GM21825 (cell line): ENCODE data around the gene VGLL2.
A peak's percentile ranks its signal among the peaks of the same experiment; 100 is the strongest.
"Not testable (repeated sequence)": the region's sequence is repeated elsewhere in the genome, so short reads cannot be mapped to it uniquely, and the experiment has no call there.

Source experiments
- ATAC-seq: cut with Tn5 transposase; IDR thresholded peaks from one replicate; pipeline ENCODE4 v1.9.1; 2021; ENCODE audit warnings: mild to moderate bottlenecking, moderate library complexity; ENCODE audit not compliant: unreplicated experiment

Gene VGLL2

GRCh38 chr6:117265410-117266256 is at the start of gene VGLL2:
TSS of gene VGLL2 (plus strand) at chr6:117265558. CDS start at chr6:117265764, 206 bp downstream.
- ATAC-seq: peak; percentile 30

GRCh38 chr6:117222861-117223260 is 42.5 kb upstream of the VGLL2 start:
- ATAC-seq: no peak

GRCh38 chr6:117226778-117227177 is 38.6 kb upstream of the VGLL2 start:
- ATAC-seq: no peak

- no peak for ATAC-seq
Observed at GRCh38 chr6:117227245-117227962, 38.0 kb upstream of the VGLL2 start.

GRCh38 chr6:117228202-117228601 is 37.2 kb upstream of the VGLL2 start:
- ATAC-seq: no peak

GRCh38 chr6:117229870-117230269 is 35.5 kb upstream of the VGLL2 start:
- no peak for ATAC-seq

GRCh38 chr6:117231466-117231865 is 33.9 kb upstream of the VGLL2 start:
- no peak for ATAC-seq

- no peak for ATAC-seq
Observed at GRCh38 chr6:117232196-117232595, 33.2 kb upstream of the VGLL2 start.

GRCh38 chr6:117233145-117233544 is 32.2 kb upstream of the VGLL2 start:
- ATAC-seq: no peak

- no peak for ATAC-seq
Observed at GRCh38 chr6:117237561-117237960, 27.8 kb upstream of the VGLL2 start.

GRCh38 chr6:117244571-117244970 is 20.8 kb upstream of the VGLL2 start:
- not testable (repeated sequence) for ATAC-seq

GRCh38 chr6:117244979-117245378 is 20.4 kb upstream of the VGLL2 start:
- not testable (repeated sequence) for ATAC-seq

GRCh38 chr6:117253785-117254184 is 11.6 kb upstream of the VGLL2 start:
- no peak for ATAC-seq

- ATAC-seq: no peak
Observed at GRCh38 chr6:117262799-117263198, 2.6 kb upstream of the VGLL2 start.

- ATAC-seq: no peak
Observed at GRCh38 chr6:117263353-117263927, 1.9 kb upstream of the VGLL2 start.

GRCh38 chr6:117264369-117264691 is 1.0 kb upstream of the VGLL2 start:
- no peak for ATAC-seq

GRCh38 chr6:117264692-117265409 is 507 bp upstream of the VGLL2 start:
- peak; percentile 73 for ATAC-seq

GRCh38 chr6:117266257-117267053 is 1.1 kb downstream of the VGLL2 start:
- ATAC-seq: no peak

GRCh38 chr6:117267054-117267347 is 1.6 kb downstream of the VGLL2 start:
- no peak for ATAC-seq

GRCh38 chr6:117267766-117268534 is 2.6 kb downstream of the VGLL2 start:
- ATAC-seq: no peak
